HG03097 (cell line): ENCODE measurements around the gene HSD17B3.
"Not testable (repeated sequence)": the region's sequence is repeated elsewhere in the genome, so short reads cannot be mapped to it uniquely, and the experiment has no call there.

Experiments
- ATAC-seq: cut with Tn5 transposase; IDR thresholded peaks from one replicate; pipeline ENCODE4 v1.9.1; 2021; ENCODE audit not compliant: unreplicated experiment, low FRiP score

The HSD17B3 gene

GRCh38 chr9:96241391-96241809, 60.6 kb downstream of the HSD17B3 start:
- ATAC-seq = no peak

GRCh38 chr9:96236854-96237550, 65.0 kb downstream of the HSD17B3 start:
- no peak for ATAC-seq

GRCh38 chr9:96236337-96236736, 65.6 kb downstream of the HSD17B3 start:
- not testable (repeated sequence) for ATAC-seq

- ATAC-seq = no peak
These were observed 69.3 kb downstream of the HSD17B3 start for GRCh38 chr9:96232539-96233241.

- ATAC-seq = no peak
These were observed 69.8 kb downstream of the HSD17B3 start for GRCh38 chr9:96232164-96232538.

GRCh38 chr9:96230002-96230401, 72.0 kb downstream of the HSD17B3 start:
- ATAC-seq = no peak

- ATAC-seq = no peak
These were observed 79.8 kb downstream of the HSD17B3 start for GRCh38 chr9:96222132-96222531.

GRCh38 chr9:96219900-96220257, 82.1 kb downstream of the HSD17B3 start:
- ATAC-seq = no peak

GRCh38 chr9:96219026-96219899, 82.7 kb downstream of the HSD17B3 start:
- no peak for ATAC-seq

- ATAC-seq = peak; percentile 71
These were observed 84.0 kb downstream of the HSD17B3 start for GRCh38 chr9:96217754-96218693.

- no peak for ATAC-seq
These were observed 84.7 kb downstream of the HSD17B3 start for GRCh38 chr9:96217294-96217707.

- no peak for ATAC-seq
These were observed 85.4 kb downstream of the HSD17B3 start for GRCh38 chr9:96216583-96216982.

- ATAC-seq = no peak
These were observed 86.1 kb downstream of the HSD17B3 start for GRCh38 chr9:96215841-96216240.

GRCh38 chr9:96214635-96215034, 87.3 kb downstream of the HSD17B3 start:
- ATAC-seq = no peak

- ATAC-seq = no peak
These were observed 92.3 kb downstream of the HSD17B3 start for GRCh38 chr9:96209407-96210271.

GRCh38 chr9:96206156-96206751, 95.7 kb downstream of the HSD17B3 start:
- ATAC-seq = no peak

- no peak for ATAC-seq
These were observed 97.1 kb downstream of the HSD17B3 start for GRCh38 chr9:96204853-96205252.

- no peak for ATAC-seq
These were observed 98.0 kb downstream of the HSD17B3 start for GRCh38 chr9:96203867-96204501.
